BE2C (cell line): ENCODE data around the gene HELZ.

Source experiments
- DNase-seq: peaks from one replicate; pipeline ENCODE4 v3.0.0-alpha.2; 2020
- H3K27me3 ChIP-seq: fragments of 250-450 bp; sonication (Bioruptor Pico); 2 replicates; pipeline ENCODE4 v1.5.1; 2020; ENCODE audit warnings: mild to moderate bottlenecking
- H3K36me3 ChIP-seq: fragments of 250-450 bp; sonication (Bioruptor Pico); 2 replicates; pipeline ENCODE4 v1.5.1; 2020; ENCODE audit warnings: mild to moderate bottlenecking
- H3K4me1 ChIP-seq: fragments of 250-450 bp; sonication (Bioruptor Pico); 2 replicates; pipeline ENCODE4 v1.5.1; 2020
- H3K4me3 ChIP-seq: 2 replicates; pipeline ENCODE4 v1.5.1; 2011; ENCODE audit warnings: low read depth, low read length
- H3K9me3 ChIP-seq: fragments of 250-450 bp; sonication (Bioruptor Pico); 2 replicates; pipeline ENCODE4 v1.5.1; 2020
- CTCF ChIP-seq: IDR thresholded peaks from 2 replicates; pipeline ENCODE4 v1.5.1; 2012; ENCODE audit warnings: mild to moderate bottlenecking, low read depth, low read length

Gene HELZ

GRCh38 chr17:67054011-67054591, 190.9 kb downstream of the HELZ start:
- Histone ChIP-seq H3K36me3 (no peaks in the 10 kb centered on the region; the same call in 1 of the 2 replicates), H3K4me3 (no peak overlapping the region), H3K4me1 (no peaks in the 10 kb centered on the region), H3K27me3 (no peaks in the 10 kb centered on the region), H3K9me3 (peaks cover under 1% of the 10 kb centered on the region; the same call in 1 of the 2 replicates)
- no peak for TF ChIP-seq CTCF
- DNase-seq, result no peak

GRCh38 chr17:67053438-67054000, 191.5 kb downstream of the HELZ start:
- DNase-seq, result no peak
- Histone ChIP-seq H3K27me3 (no peaks in the 10 kb centered on the region), H3K4me1 (no peaks in the 10 kb centered on the region), H3K36me3 (no peaks in the 10 kb centered on the region; the same call in 1 of the 2 replicates), H3K9me3 (peaks cover 4% of the 10 kb centered on the region; the same call in 1 of the 2 replicates), H3K4me3 (no peak overlapping the region)
- no peak for TF ChIP-seq CTCF

- TF ChIP-seq CTCF, result no peak
- DNase-seq, result no peak
- H3K9me3 ChIP-seq, result peaks cover 4% of the 10 kb centered on the region
- H3K36me3 ChIP-seq, result no peaks in the 10 kb centered on the region; the same call in 1 of the 2 replicates
- H3K4me3 ChIP-seq, result no peak overlapping the region
- no peaks in the 10 kb centered on the region for H3K27me3 ChIP-seq
- H3K4me1 ChIP-seq, result no peaks in the 10 kb centered on the region
These were observed 192.1 kb downstream of the HELZ start for GRCh38 chr17:67052720-67053437.

- no peak for TF ChIP-seq CTCF
- Histone ChIP-seq H3K36me3 (no peaks in the 10 kb centered on the region; the same call in 1 of the 2 replicates), H3K27me3 (no peaks in the 10 kb centered on the region), H3K4me1 (peaks cover 4% of the 10 kb centered on the region), H3K9me3 (peaks cover 7% of the 10 kb centered on the region), H3K4me3 (no peak overlapping the region)
- no peak for DNase-seq
These were observed 193.2 kb downstream of the HELZ start for GRCh38 chr17:67051837-67052236.

- no peak for DNase-seq
- no peaks in the 10 kb centered on the region; the same call in 1 of the 2 replicates for H3K36me3 ChIP-seq
- no peaks in the 10 kb centered on the region for H3K27me3 ChIP-seq
- no peak overlapping the region for H3K4me3 ChIP-seq
- H3K4me1 ChIP-seq, result peaks cover 4% of the 10 kb centered on the region
- TF ChIP-seq CTCF, result no peak
- peaks cover 7% of the 10 kb centered on the region for H3K9me3 ChIP-seq
These were observed 193.8 kb downstream of the HELZ start for GRCh38 chr17:67051155-67051538.
